ENCODE data around the gene WASF2. TPM values are rescaled to one million over a fixed set of nuclear protein-coding genes. Genes with fewer than 3 reads are reported as not detected.
A peak's percentile ranks its signal among the peaks of the same experiment; 100 is the strongest.

Gene WASF2
- total RNA-seq, 3 donors from 2014 or later: 41.6 to 93.5 (median 43.2) TPM

DNA sequence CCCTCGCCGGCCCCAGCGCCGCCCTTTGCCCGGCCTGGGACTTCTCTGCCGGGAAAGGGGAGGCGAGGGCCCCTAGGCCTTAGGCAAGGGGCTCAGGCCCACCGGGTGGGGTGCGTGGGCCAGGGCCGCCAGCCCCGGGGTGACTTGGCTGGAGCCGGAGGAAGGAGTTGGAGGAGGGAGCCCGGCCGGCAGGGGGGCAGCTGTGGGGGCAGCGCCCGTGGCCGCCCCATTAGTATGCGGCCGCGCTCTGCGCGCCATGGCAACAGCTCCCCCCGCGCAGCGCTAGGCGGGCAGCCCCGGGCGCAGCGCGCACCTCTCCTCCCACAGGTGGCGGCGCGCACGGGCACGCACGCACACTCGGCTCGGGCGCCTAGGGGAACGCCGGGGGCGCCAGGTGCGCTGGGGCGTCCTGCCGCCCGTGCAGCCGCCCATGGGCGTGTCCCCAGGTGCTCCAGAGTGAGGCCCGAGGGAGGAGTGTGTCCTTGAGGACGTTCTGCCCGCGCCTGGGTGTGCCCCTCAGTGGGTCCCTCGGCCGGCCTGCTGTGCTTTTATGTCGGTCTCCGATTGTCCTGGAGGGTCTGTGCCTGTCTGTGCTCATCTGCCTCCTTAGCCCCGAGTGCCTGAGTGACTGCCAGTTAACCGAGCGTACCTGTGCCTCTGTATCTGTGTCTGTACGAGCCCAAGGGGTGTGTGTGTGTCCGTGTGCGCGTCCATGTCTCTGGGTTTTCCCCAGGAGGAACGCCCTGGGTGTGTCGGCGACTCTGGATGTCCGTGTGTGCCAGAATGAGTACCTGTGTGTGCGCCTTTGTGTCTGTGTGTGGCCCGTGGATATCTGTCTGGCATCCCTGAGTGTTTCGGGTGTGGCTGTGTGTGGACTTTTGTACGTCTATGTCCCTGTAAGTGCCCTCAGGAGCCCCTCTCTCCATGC, 38.2 kb upstream of the WASF2 start:
- intact Hi-C loops (cut with DNase I; ENCODE audit: low total_unique reads): no loop called here
- no peak for TF ChIP-seq POLR2A (IDR thresholded peaks at IDR 0.05)
- TF ChIP-seq POLR2AphosphoS5 (IDR thresholded peaks at IDR 0.05): no peak
- TF ChIP-seq, protein P1, sequence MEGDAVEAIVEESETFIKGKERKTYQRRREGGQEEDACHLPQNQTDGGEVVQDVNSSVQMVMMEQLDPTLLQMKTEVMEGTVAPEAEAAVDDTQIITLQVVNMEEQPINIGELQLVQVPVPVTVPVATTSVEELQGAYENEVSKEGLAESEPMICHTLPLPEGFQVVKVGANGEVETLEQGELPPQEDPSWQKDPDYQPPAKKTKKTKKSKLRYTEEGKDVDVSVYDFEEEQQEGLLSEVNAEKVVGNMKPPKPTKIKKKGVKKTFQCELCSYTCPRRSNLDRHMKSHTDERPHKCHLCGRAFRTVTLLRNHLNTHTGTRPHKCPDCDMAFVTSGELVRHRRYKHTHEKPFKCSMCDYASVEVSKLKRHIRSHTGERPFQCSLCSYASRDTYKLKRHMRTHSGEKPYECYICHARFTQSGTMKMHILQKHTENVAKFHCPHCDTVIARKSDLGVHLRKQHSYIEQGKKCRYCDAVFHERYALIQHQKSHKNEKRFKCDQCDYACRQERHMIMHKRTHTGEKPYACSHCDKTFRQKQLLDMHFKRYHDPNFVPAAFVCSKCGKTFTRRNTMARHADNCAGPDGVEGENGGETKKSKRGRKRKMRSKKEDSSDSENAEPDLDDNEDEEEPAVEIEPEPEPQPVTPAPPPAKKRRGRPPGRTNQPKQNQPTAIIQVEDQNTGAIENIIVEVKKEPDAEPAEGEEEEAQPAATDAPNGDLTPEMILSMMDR (IDR thresholded peaks at IDR 0.05): no peak
- H3K4me1 ChIP-seq: peaks cover 16 to 28% of the 10 kb centered on the region in 2 donors
- H3K27ac ChIP-seq: peak overlapping the region; percentile 94 to 97
- peak overlapping the region; percentile 39 to 70 (median 56) for H3K4me3 ChIP-seq
- H3K36me3 ChIP-seq: no peaks in the 10 kb centered on the region
- no peaks in the 10 kb centered on the region for H3K9me3 ChIP-seq
- H3K27me3 ChIP-seq: no peaks in the 10 kb centered on the region
- no peak for DNase-seq (ENCODE audit: low spot score in 2 of 2)

DNA sequence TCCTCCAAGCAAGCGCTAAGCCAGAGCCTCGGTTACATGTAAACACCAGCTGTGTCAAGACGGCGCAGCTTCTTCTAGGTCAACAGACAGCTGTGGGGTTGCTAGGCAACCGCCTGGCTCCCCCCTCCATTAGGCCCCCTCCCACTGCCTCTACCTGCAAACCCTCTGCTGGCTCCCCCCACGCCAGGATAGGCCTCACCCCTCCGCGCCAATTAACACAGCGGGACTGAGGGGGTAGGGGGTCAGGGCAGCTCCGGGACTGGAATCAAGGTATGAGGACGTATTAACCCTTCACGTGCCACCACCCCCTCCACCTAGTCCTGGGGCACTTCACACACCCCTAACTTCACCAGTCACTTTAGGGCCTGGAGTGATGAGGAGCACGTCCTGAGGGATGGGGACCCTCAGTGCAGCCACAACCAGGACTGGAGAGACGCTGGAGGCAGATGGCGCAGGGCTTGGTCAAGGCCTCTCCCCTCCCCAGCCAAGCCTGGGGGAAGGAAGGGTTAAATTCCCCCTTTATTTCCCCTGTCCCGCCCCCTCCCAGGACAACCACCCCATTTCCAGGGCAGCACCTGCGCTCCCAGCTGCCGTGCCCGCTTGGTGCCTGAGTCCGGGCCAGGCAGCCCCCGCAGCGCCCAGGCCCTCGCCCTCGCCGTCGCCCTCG, 37.4 kb upstream of the WASF2 start:
- TF ChIP-seq POLR2A (IDR thresholded peaks at IDR 0.05) (no peak), POLR2AphosphoS5 (IDR thresholded peaks at IDR 0.05) (no peak)
- TF ChIP-seq, protein P1 (IDR thresholded peaks at IDR 0.05): no peak
- intact Hi-C loops (cut with DNase I; ENCODE audit: low total_unique reads): no loop called here
- no peaks in the 10 kb centered on the region for H3K27me3 ChIP-seq
- no peaks in the 10 kb centered on the region for H3K9me3 ChIP-seq
- DNase-seq (ENCODE audit: low spot score in 2 of 2): peak; percentile 79 to 84
- H3K4me3 ChIP-seq: peak overlapping the region; percentile 39 to 70 (median 56)
- H3K27ac ChIP-seq: peak overlapping the region; percentile 94 to 97
- H3K4me1 ChIP-seq: peaks cover 21 to 33% of the 10 kb centered on the region in 2 donors
- H3K36me3 ChIP-seq: no peaks in the 10 kb centered on the region

DNA sequence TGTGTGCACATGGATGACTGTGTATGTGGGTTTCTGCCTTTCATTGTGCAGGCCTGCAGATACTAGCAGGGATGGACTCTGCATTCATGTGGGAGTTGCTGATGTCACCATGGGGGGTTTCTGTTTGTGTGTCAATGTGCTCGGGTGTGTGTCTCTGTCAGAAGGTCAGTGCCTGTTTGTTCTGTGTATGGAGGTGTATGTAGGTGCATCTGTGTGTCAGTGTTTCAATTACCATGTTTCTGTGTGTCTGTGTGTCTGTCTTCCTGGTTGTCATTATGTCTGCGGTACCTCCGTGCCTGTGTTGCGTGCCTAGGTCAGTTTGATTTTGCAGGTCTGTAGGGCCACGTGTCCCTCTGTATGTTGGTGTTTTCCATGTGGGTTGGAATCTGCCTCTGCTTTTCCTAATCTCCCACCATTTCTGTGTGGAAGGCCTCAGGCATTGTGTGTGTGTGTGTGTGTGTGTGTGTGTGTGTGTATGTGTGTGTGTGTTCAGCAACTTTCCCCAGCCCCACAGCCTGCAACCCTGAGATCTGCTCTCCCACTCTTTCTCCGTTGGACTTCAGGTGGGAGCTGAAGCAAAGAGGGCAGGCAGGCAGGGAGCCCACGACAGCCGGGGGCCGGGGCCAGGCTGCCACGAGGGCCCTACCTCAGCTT, 36.7 kb upstream of the WASF2 start:
- intact Hi-C loops (cut with DNase I; ENCODE audit: low total_unique reads): no loop called here
- peak overlapping the region in 1 of 3 donors; percentile 70 for H3K4me3 ChIP-seq
- peak overlapping the region; percentile 94 to 97 for H3K27ac ChIP-seq
- H3K27me3 ChIP-seq: no peaks in the 10 kb centered on the region
- DNase-seq (ENCODE audit: low spot score in 2 of 2): no peak
- peaks cover 21 to 33% of the 10 kb centered on the region in 2 donors for H3K4me1 ChIP-seq
- TF ChIP-seq, protein P1 (IDR thresholded peaks at IDR 0.05): no peak
- TF ChIP-seq POLR2A (IDR thresholded peaks at IDR 0.05) (no peak), POLR2AphosphoS5 (IDR thresholded peaks at IDR 0.05) (no peak)
- H3K9me3 ChIP-seq: no peaks in the 10 kb centered on the region
- H3K36me3 ChIP-seq: no peaks in the 10 kb centered on the region

DNA sequence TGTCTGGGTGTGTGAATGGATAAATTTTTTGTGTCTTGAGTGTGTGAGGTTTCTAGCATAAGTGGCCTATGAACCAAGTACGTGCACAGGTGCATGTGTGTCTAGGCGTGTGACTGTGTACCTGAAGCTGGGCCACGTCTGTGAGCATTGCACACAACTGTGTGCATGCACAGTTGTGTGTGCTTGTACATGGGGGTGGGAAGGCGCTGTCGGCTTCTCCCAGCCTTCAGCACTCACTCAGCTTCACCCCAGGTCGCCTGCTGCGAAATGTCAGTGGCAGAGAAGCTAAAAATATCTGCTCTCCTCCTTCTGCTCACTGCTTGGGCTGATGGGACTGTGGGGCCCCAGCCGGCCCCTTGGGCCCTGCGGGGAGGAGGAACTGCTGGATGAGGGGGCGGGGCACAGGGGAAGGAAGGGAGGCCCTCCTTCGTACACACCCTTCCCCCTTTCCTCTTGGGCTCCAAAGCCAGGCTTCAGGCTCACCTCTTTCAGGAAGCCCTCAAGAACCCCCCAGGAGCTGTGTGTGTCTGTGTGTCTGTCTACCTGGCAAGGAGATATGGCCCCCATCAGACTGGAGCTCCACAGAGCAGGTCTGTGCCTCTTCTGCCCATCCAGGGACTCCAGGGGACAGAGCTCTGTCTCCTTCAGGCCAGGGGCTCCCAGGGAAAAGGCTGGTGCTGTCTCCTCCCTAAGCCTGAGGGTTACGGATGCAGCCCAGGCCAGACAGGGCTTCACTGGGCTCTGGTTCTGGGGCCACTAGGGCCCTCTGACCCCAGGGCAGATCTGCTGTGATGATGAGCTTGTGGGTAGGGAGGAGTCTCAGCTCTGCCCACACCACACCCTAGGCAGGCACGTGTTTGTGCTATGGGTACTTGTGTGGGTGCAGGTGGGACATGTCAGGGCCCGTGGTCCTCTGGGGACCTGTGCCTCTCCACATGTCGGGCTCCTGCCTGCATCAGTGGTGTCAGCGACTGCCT, 35.6 kb upstream of the WASF2 start:
- Histone ChIP-seq H3K36me3 (no peaks in the 10 kb centered on the region), H3K9me3 (no peaks in the 10 kb centered on the region), H3K27me3 (no peaks in the 10 kb centered on the region), H3K4me1 (peaks cover 29 to 33% of the 10 kb centered on the region in 2 donors), H3K27ac (peak overlapping the region; percentile 94 to 97), H3K4me3 (peak overlapping the region in 1 of 3 donors; percentile 33)
- DNase-seq (ENCODE audit: low spot score in 2 of 2): no peak
- intact Hi-C loops (cut with DNase I; ENCODE audit: low total_unique reads): no loop called here
- TF ChIP-seq POLR2AphosphoS5 (IDR thresholded peaks at IDR 0.05) (no peak), POLR2A (IDR thresholded peaks at IDR 0.05) (no peak)
- TF ChIP-seq, protein P1 (IDR thresholded peaks at IDR 0.05): no peak

Measured in breast epithelium (tissue), 4 donors.